Activated CD8-positive, alpha-beta T cell treated with anti-CD3 and anti-CD28 coated beads for 36 hours (primary cell): ENCODE measurements around the gene RBM27. TPM values are rescaled to one million over a fixed set of nuclear protein-coding genes. Genes with fewer than 3 reads are reported as not detected.
A peak's percentile ranks its signal among the peaks of the same experiment; 100 is the strongest.

Experiments used
- ATAC-seq: fragments of 200-7000 bp; cut with Tn5 transposase; one replicate; pipeline ENCODE4 v1.10.0; 2021; ENCODE audit warnings: mild to moderate bottlenecking, moderate library complexity
- CTCF ChIA-PET: fragments of 350-600 bp; sonication (Branson Sonifier 250); formaldehyde crosslinking; loops from one replicate; lab custom pipeline; 2021; ENCODE audit warnings: antibody characterized with exemption; lab: Charles Lee
- POLR2A ChIA-PET: fragments of 350-600 bp; sonication (Branson Sonifier 250); formaldehyde crosslinking; loops from one replicate; lab custom pipeline; 2021; ENCODE audit warnings: antibody characterized with exemption; lab: Charles Lee
- DNase-seq: peaks from one replicate; pipeline ENCODE4 v3.0.0-alpha.2; 2020
- H3K27ac Mint-ChIP-seq: one replicate; pipeline ENCODE4 v1.8.0; 2021; ENCODE audit warnings: mild to moderate bottlenecking, mixed read lengths
- H3K27me3 Mint-ChIP-seq: one replicate; pipeline ENCODE4 v1.8.0; 2021; ENCODE audit warnings: mixed read lengths
- H3K36me3 Mint-ChIP-seq: one replicate; pipeline ENCODE4 v1.8.0; 2021; ENCODE audit warnings: low read depth, mixed read lengths
- H3K4me1 Mint-ChIP-seq: one replicate; pipeline ENCODE4 v1.8.0; 2021; ENCODE audit warnings: low read depth, mixed read lengths
- H3K4me3 Mint-ChIP-seq: one replicate; pipeline ENCODE4 v1.8.0; 2021; ENCODE audit warnings: mild to moderate bottlenecking, moderate library complexity, mixed read lengths
- H3K9me3 Mint-ChIP-seq: one replicate; pipeline ENCODE4 v1.8.0; 2021; ENCODE audit warnings: mixed read lengths
- CTCF ChIP-seq: fragments of 200-600 bp; IDR thresholded peaks from one replicate; pipeline ENCODE4 v1.8.0; 2022; ENCODE audit warnings: antibody characterized with exemption, mild to moderate bottlenecking
- intact Hi-C: fragments of 100-400 bp; cut with micrococcal nuclease; formaldehyde crosslinking; loops from one replicate; pipeline ENCODE4 v1.10.0; 2022
- total RNA-seq, 2 experiments: library from RNA; stranded (reverse); gene quantifications; one replicate each; pipeline ENCODE4 v1.2.3, GENCODE V29; 2021

RBM27 gene
- total RNA-seq, 2 experiments from 2014 or later, result 29.1 to 29.3 TPM

GRCh38 chr5:146229222-146229621 lies 25.8 kb downstream of the RBM27 start:
- Mint-ChIP-seq H3K4me3 (no peak overlapping the region), H3K9me3 (no peaks in the 10 kb centered on the region), H3K27me3 (no peaks in the 10 kb centered on the region), H3K36me3 (peaks cover 31% of the 10 kb centered on the region), H3K4me1 (no peaks in the 10 kb centered on the region), H3K27ac (peak overlapping the region; percentile 10)
- CTCF ChIA-PET, result no interaction called here
- DNase-seq, result no peak
- no peak for ATAC-seq
- intact Hi-C loops, result no loop called here
- POLR2A ChIA-PET, result no interaction called here
- TF ChIP-seq CTCF, result no peak

DNA sequence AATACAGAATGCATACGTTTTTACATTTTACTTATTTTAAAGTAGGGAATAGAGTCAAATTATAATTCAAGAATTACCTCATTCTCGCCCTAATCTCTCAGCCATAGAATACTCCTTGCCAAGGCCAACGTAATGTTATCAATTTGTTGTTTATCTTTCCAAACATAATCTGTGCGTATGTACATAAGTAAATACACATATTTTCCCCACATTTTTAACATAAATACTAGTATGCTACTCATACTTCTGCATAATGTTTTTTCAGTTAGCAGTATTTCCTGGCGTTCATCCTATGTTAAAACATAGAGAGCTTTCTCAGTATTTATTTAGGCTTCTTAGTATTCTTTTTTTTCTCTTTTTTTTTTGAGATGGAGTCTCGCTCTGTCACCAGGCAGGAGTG lies 28.8 kb downstream of the RBM27 start:
- Mint-ChIP-seq H3K36me3 (peaks cover 33% of the 10 kb centered on the region), H3K4me3 (no peak overlapping the region), H3K27me3 (no peaks in the 10 kb centered on the region), H3K27ac (no peak overlapping the region), H3K9me3 (no peaks in the 10 kb centered on the region), H3K4me1 (no peaks in the 10 kb centered on the region)
- no peak for DNase-seq
- ATAC-seq, result no peak
- no peak for TF ChIP-seq CTCF
- intact Hi-C loops, result no loop called here
- CTCF ChIA-PET, result no interaction called here
- POLR2A ChIA-PET, result no interaction called here

DNA sequence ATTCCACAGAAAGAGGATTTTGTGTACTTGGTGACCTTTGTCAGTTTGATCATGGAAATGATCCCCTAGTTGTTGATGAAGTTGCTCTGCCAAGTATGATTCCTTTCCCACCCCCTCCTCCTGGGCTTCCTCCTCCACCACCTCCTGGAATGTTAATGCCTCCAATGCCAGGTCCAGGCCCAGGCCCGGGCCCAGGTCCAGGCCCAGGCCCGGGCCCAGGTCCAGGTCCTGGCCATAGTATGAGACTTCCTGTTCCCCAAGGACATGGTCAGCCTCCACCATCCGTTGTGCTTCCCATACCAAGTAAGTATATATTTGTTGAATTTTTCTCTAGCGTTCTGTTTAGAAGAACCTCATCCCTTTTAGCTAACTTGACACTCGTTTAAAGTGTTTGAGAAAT lies 30.0 kb downstream of the RBM27 start:
- Mint-ChIP-seq H3K9me3 (no peaks in the 10 kb centered on the region), H3K27me3 (no peaks in the 10 kb centered on the region), H3K4me3 (no peak overlapping the region), H3K4me1 (peaks cover 3% of the 10 kb centered on the region), H3K27ac (no peak overlapping the region), H3K36me3 (peaks cover 34% of the 10 kb centered on the region)
- no peak for DNase-seq
- POLR2A ChIA-PET, result no interaction called here
- CTCF ChIA-PET, result no interaction called here
- ATAC-seq, result no peak
- intact Hi-C loops, result no loop called here
- no peak for TF ChIP-seq CTCF

DNA sequence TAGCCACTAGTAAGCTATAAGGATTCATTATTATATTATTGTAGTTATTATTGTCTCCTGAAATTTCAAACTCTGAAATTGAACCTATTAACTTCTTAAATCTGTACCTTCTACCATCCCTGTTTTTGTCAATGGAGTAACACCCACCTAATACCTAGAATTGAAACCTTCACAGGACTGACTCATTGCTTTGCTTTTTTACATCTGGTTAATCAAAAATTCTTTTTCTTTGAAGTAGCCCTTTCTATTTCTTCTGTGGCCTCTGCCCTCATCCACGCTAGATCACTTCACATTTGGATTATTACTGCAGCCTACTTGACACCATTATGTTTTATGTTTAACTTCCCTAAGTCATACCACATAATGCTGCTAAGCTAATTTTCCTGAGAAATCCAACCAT lies 35.6 kb downstream of the RBM27 start:
- intact Hi-C loops, result no loop called here
- Mint-ChIP-seq H3K27me3 (no peaks in the 10 kb centered on the region), H3K4me1 (peaks cover 15% of the 10 kb centered on the region), H3K27ac (peak overlapping the region; percentile 55), H3K9me3 (no peaks in the 10 kb centered on the region), H3K36me3 (peaks cover 22% of the 10 kb centered on the region), H3K4me3 (no peak overlapping the region)
- no peak for TF ChIP-seq CTCF
- ChIA-PET CTCF (interaction anchor here (1.8 kb wide), 1 partner anchor 14 kb away, joined by 3 read pairs; no protein-coding TSS in a partner anchor), POLR2A (interaction anchor here (0.7 kb wide), 1 partner anchor 20 kb away, joined by 3 read pairs; no protein-coding TSS in a partner anchor)
- ATAC-seq, result peak; percentile 96
- DNase-seq, result peak; percentile 34

DNA sequence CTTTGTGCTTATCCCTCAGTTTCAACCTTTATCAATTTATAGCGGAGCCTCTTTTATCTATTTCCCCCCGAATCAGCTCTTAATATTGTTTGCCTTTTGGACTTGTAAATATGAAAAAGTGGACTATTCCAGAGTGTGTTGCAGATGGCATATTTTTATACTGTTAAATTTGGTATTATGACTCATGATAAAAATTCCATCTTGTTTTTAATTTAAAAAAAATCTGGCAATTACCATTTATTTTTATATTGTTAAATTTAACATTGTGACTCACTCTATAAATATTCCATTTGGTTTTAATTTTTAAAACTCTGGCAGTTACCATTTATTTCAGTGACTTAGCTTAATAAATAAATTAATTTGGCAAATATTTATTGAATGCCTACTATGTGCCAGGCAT lies 37.5 kb downstream of the RBM27 start:
- CTCF ChIA-PET, result no interaction called here
- POLR2A ChIA-PET, result no interaction called here
- Mint-ChIP-seq H3K9me3 (no peaks in the 10 kb centered on the region), H3K4me1 (peaks cover 18% of the 10 kb centered on the region), H3K4me3 (no peak overlapping the region), H3K36me3 (peaks cover 24% of the 10 kb centered on the region), H3K27me3 (no peaks in the 10 kb centered on the region), H3K27ac (no peak overlapping the region)
- no peak for TF ChIP-seq CTCF
- intact Hi-C loops, result loop anchor here (5.0 kb wide), 1 partner anchor 34 kb away; no protein-coding TSS in a partner anchor
- DNase-seq (no peak), ATAC-seq (no peak)
